Measurements from ENCODE around the gene FOXM1. TPM values are rescaled to one million over a fixed set of nuclear protein-coding genes. Genes with fewer than 3 reads are reported as not detected.

Gene FOXM1
- total and polyA plus RNA-seq, 2 of the 13 experiments (the other 11 are each of a cell fraction or from before 2014, with no cell fraction given): 17.1 to 25.9 TPM

DNA sequence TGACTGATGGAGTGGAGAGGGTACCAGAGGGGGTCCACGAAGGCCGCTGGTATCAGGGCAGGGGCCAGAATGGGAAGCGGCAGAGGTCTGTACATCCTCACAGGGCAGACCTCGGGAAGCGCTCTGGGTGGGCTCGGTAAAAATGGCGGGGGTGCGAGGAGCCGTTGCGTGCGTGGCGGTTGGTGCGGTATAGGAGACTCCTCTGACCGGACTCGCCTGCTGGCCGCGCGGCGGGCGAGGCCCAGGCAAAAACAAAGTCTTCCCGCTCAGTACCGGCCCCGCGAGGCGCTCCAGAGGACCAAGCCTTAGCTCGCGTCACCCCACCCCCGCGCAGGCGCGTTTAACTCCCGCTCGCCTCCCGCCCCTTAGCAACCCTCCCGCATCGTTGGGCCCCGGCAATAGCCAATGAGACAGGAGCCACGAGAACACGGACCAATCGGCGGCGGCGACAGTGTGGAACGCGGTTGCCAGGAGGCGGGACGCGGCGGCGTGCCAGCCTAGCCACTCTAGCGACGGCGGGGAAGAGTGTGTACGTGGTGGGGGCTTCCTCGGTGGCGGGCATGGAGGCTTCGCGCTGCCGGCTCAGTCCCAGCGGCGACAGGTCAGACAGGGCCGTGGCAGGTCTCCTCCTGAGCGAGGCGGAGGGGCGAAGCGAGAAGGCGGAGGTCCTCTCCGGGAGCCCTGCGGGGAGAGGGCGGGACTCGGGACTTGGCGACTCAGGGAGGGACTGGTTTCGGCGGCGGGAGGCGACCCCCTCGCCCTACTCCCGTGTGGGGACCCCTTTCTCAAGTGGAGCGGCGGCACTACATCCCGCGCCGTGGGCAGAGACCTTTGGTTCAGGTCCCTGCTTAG is 13.6 kb upstream of the FOXM1 start, which contains the start of gene TULP3 (continued):
- TF ChIP-seq, protein P1, sequence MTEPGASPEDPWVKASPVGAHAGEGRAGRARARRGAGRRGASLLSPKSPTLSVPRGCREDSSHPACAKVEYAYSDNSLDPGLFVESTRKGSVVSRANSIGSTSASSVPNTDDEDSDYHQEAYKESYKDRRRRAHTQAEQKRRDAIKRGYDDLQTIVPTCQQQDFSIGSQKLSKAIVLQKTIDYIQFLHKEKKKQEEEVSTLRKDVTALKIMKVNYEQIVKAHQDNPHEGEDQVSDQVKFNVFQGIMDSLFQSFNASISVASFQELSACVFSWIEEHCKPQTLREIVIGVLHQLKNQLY (CRISPR knock-in tag; IDR thresholded peaks at IDR 0.05): no peak
- TF ChIP-seq ZNF713 (CRISPR knock-in tag; IDR thresholded peaks at IDR 0.05) (no peak), ZSCAN31 (CRISPR knock-in tag; IDR thresholded peaks at IDR 0.05; ENCODE audit: low read depth) (0 out of 2 replicates have a peak, but pooled peaks have one; percentile 7), ATAD3A (CRISPR knock-in tag; IDR thresholded peaks at IDR 0.05) (no peak), NFE2 (CRISPR knock-in tag; IDR thresholded peaks at IDR 0.05) (no peak), CEBPB (IDR thresholded peaks at IDR 0.05; ENCODE audit: borderline replicate concordance, low read depth, low read length) (no peak), THAP11 (CRISPR knock-in tag; IDR thresholded peaks at IDR 0.05) (peak; percentile 77), NCOA2 (CRISPR knock-in tag; IDR thresholded peaks at IDR 0.05) (peak; percentile 15), HES4 (CRISPR knock-in tag; IDR thresholded peaks at IDR 0.05; ENCODE audit: borderline replicate concordance) (peak; percentile 84; the same call in 1 of the 2 replicates), SP140L (CRISPR knock-in tag; IDR thresholded peaks at IDR 0.05; ENCODE audit: borderline replicate concordance) (no peak), ZNF562 (CRISPR knock-in tag; IDR thresholded peaks at IDR 0.05; ENCODE audit: borderline replicate concordance) (no peak), HIVEP1 (CRISPR knock-in tag; IDR thresholded peaks at IDR 0.05) (peak; percentile 46; the same call in 1 of the 2 replicates), MAFF (IDR thresholded peaks at IDR 0.05; ENCODE audit: low read depth, low read length) (no peak), KDM3A (CRISPR knock-in tag; IDR thresholded peaks at IDR 0.05; ENCODE audit: low read depth) (peak; percentile 55; the same call in 1 of the 2 replicates), NRL (CRISPR knock-in tag; IDR thresholded peaks at IDR 0.05; ENCODE audit: borderline replicate concordance) (peak; percentile 60; the same call in 1 of the 2 replicates), CC2D1A (CRISPR knock-in tag; IDR thresholded peaks at IDR 0.05) (0 out of 2 replicates have a peak, but pooled peaks have one; percentile 26), ZSCAN30 (CRISPR knock-in tag; IDR thresholded peaks at IDR 0.05) (peak; percentile 79; the same call in 1 of the 2 replicates), TAF15 (IDR thresholded peaks at IDR 0.05; ENCODE audit: low read depth, low read length, poor library complexity, severe bottlenecking) (peak; percentile 72), ELF4 (CRISPR knock-in tag; IDR thresholded peaks at IDR 0.05; ENCODE audit: borderline replicate concordance) (no peak), IKZF4 (CRISPR knock-in tag; IDR thresholded peaks at IDR 0.05; ENCODE audit: borderline replicate concordance, low read depth, not compliant biosample characterization) (peak; percentile 79), ZNF292 (CRISPR knock-in tag; IDR thresholded peaks at IDR 0.05; ENCODE audit: borderline replicate concordance, low read depth) (no peak; the same call in 1 of the 2 replicates), NPAS2 (CRISPR knock-in tag; IDR thresholded peaks at IDR 0.05; ENCODE audit: borderline replicate concordance) (no peak), SAP130 (CRISPR knock-in tag; IDR thresholded peaks at IDR 0.05; ENCODE audit: low read depth) (peak; percentile 98)
- TF ChIP-seq, protein P2, sequence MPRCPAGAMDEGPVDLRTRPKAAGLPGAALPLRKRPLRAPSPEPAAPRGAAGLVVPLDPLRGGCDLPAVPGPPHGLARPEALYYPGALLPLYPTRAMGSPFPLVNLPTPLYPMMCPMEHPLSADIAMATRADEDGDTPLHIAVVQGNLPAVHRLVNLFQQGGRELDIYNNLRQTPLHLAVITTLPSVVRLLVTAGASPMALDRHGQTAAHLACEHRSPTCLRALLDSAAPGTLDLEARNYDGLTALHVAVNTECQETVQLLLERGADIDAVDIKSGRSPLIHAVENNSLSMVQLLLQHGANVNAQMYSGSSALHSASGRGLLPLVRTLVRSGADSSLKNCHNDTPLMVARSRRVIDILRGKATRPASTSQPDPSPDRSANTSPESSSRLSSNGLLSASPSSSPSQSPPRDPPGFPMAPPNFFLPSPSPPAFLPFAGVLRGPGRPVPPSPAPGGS (CRISPR knock-in tag; IDR thresholded peaks at IDR 0.05): peak; percentile 94
- TF ChIP-seq, protein P3, sequence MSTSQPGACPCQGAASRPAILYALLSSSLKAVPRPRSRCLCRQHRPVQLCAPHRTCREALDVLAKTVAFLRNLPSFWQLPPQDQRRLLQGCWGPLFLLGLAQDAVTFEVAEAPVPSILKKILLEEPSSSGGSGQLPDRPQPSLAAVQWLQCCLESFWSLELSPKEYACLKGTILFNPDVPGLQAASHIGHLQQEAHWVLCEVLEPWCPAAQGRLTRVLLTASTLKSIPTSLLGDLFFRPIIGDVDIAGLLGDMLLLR (CRISPR knock-in tag; IDR thresholded peaks at IDR 0.05): peak; percentile 65; the same call in 1 of the 2 replicates
- TF ChIP-seq, protein P4, sequence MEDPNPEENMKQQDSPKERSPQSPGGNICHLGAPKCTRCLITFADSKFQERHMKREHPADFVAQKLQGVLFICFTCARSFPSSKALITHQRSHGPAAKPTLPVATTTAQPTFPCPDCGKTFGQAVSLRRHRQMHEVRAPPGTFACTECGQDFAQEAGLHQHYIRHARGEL (CRISPR knock-in tag; IDR thresholded peaks at IDR 0.05): no peak
- TF ChIP-seq, protein P5, sequence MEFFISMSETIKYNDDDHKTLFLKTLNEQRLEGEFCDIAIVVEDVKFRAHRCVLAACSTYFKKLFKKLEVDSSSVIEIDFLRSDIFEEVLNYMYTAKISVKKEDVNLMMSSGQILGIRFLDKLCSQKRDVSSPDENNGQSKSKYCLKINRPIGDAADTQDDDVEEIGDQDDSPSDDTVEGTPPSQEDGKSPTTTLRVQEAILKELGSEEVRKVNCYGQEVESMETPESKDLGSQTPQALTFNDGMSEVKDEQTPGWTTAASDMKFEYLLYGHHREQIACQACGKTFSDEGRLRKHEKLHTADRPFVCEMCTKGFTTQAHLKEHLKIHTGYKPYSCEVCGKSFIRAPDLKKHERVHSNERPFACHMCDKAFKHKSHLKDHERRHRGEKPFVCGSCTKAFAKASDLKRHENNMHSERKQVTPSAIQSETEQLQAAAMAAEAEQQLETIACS (CRISPR knock-in tag; IDR thresholded peaks at IDR 0.05): no peak
